GF-D8 (cell line): ENCODE data around the gene MIA2.
"Not testable (repeated sequence)": the region's sequence is repeated elsewhere in the genome, so short reads cannot be mapped to it uniquely, and the experiment has no call there.

Source experiments
- DNase-seq: peaks from one replicate; lab custom pipeline; 2025; lab: John Stamatoyannopoulos, UW

The MIA2 gene

DNA sequence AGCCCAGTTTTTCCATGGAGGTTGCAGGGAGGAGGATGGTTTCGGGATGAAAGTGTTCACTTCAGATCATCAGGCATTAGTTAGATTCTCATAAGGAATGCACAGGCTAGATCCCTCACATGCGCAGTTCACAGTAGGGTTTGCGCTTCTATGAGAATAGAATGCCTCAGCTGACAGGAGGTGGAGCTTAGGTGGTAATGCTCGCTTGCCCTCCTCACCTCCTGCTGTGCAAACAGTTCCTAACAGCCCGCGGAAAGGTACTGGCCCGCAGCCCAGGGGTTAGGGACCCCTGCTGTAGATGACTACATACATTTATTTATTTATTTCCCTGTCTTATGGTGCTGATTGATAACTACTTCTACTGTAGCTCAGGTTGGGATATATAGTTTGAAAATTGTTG, 105.3 kb downstream of the MIA2 start:
- DNase-seq: no peak

DNA sequence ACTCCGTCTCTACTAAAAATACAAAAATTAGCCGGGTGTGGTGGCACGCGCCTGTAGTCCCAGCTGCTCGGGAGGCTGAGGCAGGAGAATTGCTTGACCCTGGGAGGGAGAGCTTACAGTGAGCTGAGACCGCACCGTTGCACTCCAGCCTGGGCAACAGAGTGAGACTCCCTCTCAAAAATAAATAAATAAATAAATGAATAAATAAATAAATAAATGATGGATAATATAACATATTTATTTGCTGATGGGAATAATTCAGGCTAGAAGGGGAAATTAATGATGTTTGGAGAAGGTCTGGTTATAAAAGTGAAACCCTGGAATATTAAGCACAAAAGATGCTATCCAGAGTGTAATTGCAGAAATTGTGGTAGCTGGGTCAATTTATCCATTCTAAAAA, 107.4 kb downstream of the MIA2 start:
- DNase-seq: not testable (repeated sequence)

DNA sequence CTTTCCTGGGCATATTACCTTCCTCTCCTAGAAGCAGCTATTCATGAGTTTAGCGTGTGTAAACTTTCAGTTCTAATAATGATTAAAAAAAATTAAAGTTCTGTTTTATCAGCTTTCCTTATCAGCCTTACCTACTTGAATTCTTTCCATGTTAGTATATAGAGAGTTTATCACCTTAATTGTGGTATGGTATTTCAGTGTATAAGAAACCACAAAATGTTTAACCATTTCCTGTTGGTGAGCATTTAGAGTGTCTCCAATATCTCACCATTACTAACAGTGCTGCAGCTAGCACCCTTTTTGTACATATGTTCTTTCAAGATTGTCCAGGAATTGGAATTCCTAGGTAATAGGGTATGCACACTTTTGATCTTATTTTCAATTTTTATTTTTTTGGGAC, 109.1 kb downstream of the MIA2 start:
- no peak for DNase-seq

DNA sequence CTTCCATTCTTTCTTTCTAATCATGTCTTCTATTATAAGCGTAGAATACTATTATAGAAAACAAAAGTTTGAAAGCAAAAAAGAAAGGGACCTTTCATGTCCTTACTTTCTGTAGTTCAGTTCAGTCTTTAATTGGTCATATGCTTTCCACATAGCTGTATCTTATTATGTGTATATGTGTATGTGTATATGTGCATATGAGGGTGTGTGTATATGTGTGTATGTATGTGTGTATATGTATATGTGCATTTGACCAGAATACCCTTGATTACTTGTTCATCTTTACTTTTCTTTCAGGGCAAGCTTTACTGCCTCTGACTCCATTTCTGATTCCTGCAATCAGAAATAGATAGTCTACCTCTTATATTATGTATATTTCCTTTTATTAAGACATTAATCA, 109.9 kb downstream of the MIA2 start:
- DNase-seq: no peak

DNA sequence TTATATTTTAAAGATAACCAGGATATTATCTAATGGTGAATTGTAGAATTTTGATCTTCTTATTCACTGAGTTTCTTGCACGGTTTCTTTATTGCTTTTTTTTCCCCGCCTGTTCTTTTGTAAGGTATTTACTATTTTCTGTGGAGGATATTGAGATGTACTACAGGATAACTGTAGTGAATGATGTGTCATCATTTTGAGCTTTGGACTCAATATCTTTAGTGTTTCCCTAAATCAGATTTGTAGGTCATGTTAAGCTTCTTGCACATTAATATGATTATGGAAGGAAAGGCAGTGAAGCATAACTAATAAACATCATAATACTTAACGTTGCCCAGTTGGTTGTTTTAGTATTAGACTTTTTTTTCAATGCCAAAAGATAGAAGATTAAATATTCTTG, 117.2 kb downstream of the MIA2 start:
- no peak for DNase-seq

DNA sequence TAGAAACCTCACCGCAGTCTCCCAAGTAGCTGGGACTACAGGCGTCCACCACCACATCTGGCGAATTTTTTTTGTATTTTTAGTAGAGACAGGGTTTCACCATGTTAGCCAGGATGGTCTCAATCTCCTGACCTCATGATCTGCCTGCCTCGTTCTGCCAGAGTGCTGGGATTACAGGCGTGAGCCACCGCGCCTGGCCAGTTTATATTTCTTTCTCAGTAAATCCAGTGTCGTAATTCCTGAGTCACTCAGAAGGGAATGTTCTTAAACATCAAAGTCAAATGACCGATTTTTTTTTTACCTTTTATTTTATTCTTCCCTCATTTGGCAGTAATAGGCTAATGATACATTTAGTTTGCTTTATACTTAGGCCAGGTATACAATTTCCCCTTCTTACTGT, 118.0 kb downstream of the MIA2 start:
- no peak for DNase-seq

DNA sequence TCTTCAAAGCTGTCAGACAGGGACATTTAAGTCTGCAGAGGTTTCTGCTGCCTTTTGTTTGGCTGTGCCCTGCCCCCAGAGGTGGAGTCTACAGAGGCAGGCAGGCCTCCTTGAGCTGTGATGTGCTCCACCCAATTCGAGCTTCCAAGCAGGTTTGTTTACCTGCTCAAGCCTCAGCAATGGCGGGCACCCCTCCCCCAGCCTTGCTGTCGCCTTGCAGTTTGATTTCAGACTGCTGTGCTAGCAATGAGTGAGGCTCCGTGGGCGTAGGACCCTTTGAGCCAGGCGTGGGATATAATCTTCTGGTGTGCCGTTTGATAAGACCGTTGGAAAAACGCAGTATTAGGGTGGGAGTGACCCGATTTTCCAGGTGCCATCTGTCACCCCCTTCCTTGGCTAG, 125.4 kb downstream of the MIA2 start:
- not testable (repeated sequence) for DNase-seq

DNA sequence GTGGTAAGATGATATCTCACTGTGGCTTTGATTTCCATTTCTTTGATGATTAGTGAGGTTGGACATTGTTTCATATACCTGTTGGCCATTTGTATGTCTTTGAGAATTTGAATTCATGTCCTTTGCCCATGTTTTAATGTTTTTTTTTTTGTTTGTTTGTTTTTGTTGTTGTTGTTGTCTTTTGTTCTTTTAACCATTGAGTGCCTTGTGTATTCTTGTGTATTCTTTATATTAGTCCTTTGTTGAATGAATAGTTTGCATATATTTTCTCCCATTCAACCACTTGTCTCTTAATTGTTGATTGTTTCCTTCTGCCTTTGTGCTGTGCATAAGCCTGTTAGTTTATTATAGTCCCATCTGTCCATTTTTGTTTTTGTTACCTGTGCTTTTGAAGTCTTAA, 126.6 kb downstream of the MIA2 start:
- no peak for DNase-seq

DNA sequence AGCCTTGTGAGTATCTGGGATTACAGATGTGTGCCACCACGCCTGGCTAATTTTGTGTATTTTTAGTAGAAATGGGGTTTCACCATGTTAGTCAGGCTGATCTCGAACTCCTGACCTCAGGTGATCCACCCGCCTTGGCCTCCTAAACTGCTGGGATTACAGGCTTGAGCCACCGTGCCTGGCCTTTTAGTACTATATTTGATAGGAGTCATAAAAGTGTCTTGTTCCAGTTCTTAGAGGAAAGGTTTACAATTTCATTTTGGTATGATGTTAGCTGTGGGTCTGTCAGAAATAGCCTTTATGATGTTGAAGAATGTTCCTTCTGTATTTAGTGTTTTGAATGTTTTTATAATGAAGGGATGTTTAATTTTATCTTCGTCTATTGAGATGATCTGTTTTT, 127.8 kb downstream of the MIA2 start:
- not testable (repeated sequence) for DNase-seq

DNA sequence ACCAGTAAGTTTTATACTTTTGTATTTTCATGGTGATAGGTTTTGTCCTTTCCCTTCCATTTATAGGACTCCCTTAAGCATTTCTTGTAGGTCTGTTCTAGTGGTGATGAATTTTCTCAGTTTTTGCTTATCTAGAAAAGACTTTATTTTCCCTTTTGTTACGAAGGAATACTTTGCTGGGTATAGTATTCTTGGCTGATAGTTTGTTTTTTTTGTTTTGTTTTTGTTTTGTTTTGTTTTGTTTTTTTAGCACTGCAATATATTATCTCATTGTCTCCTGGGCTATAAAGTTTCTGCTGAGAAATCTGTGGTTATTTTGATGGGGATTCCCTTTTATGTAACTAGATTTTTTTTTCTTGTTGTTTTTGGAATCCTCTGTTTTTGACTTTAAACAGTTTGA, 130.8 kb downstream of the MIA2 start:
- no peak for DNase-seq

DNA sequence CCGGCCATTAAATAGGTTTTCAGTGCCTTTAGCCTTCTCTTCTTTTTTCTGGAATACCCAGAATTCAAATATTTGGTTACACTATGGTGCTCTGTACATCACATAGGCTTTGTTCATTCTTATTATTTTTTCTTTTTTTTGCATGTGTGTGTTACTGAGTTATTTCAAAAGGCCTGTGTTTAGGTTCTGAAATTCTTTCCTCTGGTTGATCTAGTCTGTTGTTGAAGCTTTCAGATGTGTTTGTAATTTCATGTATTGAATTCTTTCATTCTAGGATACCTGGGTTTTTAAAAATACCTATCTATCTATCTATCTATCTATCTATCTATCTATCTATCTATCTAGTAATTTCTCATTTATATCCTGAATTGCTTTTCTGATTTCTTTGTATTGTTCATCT, 131.6 kb downstream of the MIA2 start:
- no peak for DNase-seq

DNA sequence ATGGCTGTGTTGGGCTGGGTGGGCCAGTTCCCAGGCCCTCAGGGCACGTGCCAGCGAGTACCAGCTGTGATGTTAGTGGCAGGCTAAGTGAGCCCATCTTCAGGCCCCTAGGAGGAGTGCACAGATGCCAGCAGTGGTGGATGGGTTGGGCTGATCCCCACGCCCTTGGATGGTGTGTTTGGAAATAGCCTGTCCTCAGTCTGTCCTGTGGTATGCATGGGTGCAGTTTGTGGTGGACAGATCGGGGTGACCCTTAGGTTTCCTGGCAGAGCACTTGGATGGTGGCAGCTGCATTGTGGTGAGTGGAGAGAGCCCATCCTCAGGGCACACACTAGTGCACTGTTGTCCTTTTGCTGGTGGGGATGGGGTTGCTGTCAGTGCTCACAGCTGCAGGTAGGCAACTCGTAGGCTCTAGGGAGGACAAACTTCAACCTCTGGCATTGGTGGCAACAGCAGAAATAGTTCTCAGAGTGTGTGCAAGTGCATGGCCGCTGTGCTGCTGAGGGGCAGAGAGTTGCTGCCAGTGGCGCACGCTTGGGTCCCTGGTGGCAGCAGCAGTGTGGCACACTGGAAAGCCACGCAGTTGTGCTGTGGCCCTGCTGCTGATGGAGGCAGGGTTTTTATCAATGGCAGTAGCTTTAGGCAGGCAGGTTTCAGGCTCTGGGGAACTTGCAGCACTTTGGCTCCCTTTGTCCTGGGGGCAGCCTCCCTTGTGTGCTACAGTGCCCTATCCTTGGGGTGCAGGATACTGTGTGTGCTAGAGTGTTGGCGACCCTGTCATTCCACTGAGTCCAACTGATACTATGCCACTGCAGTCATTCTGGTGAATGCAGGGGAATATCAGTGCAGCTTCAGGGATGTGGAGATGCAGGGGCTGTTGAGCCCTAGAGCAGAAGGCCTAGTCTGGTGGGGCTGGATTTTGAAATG, 133.0 kb downstream of the MIA2 start:
- DNase-seq: no peak

DNA sequence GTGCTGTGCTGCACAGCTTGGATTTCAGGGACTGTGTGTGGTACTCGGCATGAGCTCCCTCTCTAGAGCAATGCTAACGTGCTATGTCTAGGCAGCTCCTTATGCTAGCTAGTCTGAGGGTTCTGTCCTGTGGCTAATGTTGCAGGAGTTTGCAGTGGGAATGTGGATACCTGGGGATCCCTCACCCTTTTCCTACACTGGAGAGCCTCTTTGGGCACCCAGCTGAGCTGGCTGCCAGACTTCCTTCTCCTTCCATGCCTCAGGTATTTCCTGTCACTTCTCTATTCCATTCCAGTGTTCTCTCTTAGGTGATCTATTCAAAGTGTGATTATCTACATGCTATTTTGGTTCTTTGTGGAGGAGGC, 133.7 kb downstream of the MIA2 start:
- DNase-seq: no peak

DNA sequence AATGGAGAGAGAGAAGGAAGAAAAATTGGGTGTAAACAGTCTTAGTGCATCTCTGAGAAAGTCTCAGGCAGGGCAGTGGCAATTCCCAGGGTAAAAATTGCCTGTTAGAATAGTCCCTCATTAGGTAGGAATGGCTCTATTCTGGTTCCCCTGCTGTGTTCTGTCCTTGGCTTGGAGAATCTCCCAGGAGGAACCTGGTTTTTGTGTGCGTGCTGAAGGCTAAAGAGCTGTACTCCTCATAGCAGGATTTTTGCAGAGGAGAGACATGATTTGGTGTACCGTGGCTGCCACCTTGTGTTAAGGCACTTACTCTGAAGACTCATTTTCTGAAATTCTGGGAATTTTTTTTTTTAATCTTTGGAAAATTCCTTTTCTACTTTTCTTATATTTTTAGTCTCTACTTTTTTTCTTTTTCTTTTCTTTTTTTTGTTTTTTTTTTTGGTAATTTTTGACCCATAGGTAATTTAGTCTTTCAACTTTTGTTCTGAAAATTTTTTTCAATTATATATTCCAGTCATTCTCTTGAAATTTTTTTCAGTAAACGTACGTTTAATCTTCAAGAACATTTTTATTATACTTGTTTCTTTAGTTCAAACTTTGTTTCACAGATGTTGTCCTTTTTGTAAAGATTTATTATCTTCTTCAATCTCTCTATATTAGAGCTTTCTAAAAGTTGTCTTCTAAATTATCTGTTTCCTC, 134.7 kb downstream of the MIA2 start:
- DNase-seq: peak; percentile 37

DNA sequence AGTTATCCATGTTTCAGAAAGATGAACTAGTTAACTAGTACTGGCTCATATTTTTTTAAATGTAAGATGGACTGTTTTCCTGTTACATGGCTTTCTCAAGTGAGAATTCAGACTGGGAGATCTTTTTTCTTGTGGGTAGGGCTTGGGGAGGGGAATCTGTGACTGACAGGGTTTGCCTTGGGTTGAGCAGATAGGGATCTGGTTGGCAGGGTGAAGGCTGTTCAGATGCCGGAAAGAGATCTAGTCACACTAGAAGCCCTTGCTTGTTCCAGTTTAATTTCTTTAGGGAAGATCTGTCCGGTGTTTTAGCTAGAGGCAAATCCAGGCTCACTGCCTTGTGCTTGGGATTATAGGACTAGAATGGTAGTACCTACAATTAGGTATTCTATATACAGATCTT, 135.3 kb downstream of the MIA2 start:
- no peak for DNase-seq

DNA sequence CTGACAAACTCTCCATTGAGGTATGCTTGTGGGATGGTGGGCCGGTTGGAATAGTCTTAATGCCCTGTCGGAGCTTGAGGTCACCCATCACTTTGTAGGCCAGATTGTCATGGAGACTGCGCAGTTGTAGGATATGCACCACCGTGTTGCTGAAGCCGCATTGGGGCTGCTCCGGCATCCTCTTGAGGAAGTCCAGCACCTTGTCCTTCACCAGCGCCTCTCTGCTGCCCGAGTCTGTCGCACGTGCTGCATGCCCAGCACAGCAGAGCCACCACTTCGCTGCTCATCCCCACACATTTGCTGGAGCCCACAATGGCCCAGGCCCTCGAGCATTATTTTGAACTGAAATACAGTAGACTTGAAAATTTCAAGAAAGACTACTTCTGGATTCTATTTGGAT, 136.7 kb downstream of the MIA2 start:
- no peak for DNase-seq

DNA sequence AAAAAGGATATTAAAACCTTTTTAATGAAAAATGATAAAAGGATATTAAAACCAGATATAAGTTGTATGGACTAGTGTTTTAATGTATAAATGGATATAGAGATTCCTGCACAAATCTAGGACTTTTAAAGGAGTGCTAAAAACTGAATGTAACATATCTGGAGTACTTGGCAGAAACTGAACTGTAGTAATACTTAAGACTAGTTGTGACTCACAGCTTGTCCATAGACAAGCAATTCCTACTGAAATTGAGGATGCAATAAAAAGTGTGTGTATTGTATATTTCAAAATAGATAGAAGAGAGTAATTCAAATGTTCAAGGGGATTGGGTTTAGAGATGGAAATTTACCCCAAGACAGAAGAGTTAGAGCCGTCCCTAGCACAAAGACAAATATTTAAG, 138.9 kb downstream of the MIA2 start:
- DNase-seq: no peak

DNA sequence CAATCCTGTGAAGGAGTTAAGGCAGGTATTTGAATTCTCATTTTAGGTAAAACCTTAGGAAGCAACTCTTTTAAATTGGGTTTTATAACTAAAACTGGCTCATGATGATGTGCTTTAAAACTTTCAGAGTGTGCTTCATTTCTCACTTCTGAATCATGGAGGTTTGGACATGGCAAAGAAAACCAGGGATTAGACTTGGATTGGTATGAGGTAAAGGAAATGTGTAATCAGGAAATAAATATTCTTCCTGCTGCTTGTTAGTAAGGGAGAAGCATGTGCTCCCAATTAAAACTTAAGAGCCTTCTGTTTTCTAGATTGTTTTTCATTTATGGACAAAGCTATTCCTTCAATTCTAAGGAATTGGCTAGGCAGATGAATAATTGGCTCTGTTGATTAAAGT, 141.1 kb downstream of the MIA2 start:
- no peak for DNase-seq

DNA sequence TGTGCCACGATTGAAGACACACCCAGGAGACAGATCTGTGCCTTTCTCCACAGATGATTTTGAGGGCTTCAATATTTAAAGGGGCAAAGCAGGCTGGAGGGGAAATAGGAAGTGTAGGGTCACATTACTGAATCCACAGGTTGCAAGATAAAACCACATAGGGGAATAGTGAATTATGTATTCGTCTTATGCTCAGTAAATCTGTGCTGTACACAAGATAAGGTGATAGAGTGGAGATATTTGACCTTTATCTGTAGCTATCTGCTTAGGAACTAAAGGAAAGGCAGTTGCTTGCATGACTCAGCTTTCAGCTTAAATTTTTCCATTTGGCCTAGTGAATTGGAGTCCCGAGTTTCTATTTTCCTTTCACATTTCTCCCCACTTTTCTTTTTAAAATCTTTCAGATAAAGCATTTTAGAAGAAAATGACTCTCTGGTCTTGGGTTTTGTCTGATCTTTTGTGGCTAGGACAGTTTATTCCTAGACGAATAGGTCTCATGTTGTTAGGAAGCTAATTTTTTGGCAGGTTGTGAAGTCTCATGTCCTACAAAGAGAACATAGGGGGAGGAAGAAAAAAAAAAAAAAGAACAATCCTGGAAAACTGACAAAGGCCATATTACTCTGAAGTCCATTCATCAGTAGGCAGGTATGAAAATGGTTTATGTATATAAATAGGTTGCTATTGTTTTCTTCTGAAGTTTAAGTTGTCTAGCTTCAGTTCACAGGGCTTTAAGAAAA, 143.1 kb downstream of the MIA2 start:
- DNase-seq: peak; percentile 30

DNA sequence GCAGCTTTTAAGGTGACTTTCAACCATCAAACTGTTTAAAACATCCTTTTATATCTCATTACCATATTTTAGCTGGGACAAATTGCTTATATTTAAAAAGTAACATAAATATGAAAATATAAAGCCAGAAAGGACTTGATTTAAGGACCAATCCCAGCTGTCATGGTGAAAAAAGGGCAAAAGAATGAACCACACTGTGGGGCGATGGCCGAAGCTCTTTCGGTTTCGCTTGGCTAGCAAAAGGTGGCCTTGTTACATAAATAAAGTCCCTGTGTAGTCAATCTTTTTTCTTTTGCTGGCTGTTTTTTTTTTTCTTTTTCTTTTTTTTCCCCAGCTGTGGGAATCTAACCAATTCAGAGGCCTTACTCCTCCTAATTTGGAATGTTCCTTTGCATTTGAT, 147.7 kb downstream of the MIA2 start:
- no peak for DNase-seq

DNA sequence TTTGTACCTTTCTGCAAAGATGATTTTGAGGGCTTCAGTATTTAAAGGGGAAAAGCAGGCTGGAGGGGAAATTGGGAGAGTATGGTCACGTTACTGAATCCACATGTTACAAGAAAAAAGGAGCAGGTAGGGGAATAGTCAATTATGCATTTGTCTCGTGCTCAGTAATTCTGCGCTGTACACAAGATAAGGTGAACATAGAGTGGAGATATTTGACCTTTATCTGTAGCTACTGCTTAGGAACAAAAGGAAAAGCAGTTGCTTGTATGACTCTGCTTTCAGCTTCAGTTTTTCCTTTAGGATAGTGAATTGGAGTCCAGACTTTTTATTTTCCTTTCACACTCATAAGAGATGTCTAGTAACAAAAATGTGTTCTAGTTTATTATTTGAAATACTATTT, 148.7 kb downstream of the MIA2 start:
- no peak for DNase-seq

DNA sequence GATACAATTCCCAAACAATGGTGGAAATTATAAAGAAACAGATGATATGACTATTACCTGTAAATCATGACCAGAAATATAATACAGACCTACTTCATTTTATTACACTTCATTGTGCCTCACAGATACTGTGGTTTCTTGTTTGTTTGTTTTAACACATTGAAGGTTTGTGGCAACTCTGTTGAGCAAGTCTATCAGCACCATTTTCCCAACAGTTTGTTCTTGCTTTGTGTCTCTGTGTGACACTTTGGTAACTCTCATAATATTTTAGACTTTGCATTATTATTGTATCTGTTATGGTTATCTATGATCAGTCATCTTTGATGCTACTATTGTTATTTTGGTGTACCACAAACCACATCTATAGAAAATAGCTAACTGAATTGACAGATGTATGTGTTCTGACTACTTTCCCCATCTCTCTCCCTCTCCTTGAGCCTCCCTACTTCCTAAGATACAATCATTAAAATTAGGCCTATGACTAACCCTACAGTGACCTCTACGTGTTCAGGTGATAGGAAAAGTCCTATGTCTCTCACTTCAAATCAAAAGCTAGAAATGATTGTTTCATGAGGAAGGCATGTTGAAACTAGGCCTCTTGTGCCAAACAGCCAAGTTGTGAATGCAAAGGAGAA, 149.4 kb downstream of the MIA2 start:
- DNase-seq: no peak
